ENCODE measurements around the gene NMT1.

DNA sequence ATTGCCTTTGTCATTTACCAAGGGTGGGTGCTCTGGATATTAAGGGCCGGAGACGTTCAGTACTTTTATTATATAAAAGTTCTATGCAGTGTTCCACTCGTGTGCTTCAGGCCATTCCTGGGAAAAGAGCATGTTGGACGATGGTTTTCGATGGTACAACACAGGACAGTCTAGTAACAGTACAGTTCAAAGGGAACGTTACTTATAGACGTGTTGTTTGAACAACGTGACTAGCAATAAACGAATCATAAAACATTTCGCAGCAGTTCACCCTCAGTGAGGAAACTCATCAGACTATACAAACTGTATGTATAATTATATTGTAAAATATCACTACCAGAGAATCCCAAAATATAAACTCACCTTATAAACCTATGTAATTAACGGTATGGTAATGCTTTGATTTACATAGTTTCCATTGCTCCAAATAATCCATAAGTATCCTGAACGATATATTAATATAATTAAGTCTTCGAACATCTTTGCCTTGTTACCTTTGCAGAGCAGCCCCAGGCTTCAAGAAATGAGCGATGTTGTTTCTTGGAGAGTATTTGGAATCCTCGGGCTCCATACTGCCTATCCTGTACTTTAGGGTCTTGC lies 589 bp downstream of the NMT1 start:
- TF ChIP-seq, protein P1, sequence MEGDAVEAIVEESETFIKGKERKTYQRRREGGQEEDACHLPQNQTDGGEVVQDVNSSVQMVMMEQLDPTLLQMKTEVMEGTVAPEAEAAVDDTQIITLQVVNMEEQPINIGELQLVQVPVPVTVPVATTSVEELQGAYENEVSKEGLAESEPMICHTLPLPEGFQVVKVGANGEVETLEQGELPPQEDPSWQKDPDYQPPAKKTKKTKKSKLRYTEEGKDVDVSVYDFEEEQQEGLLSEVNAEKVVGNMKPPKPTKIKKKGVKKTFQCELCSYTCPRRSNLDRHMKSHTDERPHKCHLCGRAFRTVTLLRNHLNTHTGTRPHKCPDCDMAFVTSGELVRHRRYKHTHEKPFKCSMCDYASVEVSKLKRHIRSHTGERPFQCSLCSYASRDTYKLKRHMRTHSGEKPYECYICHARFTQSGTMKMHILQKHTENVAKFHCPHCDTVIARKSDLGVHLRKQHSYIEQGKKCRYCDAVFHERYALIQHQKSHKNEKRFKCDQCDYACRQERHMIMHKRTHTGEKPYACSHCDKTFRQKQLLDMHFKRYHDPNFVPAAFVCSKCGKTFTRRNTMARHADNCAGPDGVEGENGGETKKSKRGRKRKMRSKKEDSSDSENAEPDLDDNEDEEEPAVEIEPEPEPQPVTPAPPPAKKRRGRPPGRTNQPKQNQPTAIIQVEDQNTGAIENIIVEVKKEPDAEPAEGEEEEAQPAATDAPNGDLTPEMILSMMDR (conservative IDR thresholded peaks at IDR 0.05; ENCODE audit: low read depth, low read length), result no peak
- TF ChIP-seq EZH2phosphoT487 (IDR thresholded peaks at IDR 0.05; ENCODE audit: borderline replicate concordance, low read length) (no peak), EZH2 (IDR thresholded peaks at IDR 0.05; ENCODE audit: low read length, unreplicated experiment) (no peak)

All from PC-3 (cell line).